GF-D8 (cell line): ENCODE data around the gene RNF157.

Experiments
- DNase-seq: peaks from one replicate; lab custom pipeline; 2025; lab: John Stamatoyannopoulos, UW

RNF157 gene

GRCh38 chr17:76156662-76156991 is 83.7 kb downstream of the RNF157 start:
- DNase-seq: no peak

DNA sequence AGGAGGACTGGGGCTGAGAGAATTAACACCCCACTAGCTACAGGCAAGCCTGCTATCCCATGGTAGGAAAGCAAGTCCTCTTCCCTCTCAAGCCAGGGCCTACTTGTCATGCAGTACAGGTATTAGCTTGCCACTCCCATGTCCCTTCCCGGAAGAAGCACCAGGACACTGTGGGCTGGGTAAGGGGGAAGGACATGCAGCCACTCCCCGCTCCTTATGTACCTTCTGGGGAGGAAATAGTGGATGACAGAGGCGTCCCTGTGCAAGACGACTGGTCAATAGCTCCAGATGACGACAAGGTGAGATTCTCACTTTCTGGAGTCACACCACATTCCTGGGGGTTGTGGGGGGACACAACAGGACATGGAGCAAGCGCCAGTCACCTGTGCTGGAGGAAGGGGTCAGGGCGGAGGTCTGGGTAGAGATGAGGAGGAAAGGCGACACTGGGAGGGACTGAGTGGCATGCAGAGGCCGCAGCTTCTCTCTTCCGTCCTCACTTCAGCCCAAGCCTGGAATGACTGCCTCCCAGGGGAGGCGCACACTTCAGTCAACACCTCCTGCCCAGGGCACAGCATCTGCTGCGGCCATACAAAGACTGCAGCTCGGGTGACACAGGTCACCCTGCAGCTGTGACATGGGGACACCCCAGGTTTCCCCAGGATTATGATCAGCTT is 84.2 kb downstream of the RNF157 start:
- DNase-seq: no peak

GRCh38 chr17:76154936-76155845 is 85.1 kb downstream of the RNF157 start:
- no peak for DNase-seq

DNA sequence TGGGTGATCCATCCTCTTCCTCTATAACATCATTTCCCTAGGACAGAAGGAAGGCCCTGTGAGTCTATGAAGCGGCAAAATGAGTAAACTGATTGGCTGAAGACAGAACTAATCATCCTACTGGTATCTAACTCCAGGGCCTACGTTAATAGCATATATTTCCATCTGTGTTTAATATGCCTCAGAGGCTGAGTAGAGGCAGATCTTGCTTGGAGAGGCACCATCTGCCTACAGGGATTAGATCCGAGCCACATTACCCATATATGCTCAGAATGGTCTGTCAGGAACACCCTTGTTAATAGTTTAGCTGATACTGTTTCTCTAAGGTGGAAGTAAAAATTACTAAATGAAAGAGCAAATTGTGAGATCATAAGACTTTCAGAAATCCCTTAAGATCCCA is 86.0 kb downstream of the RNF157 start:
- no peak for DNase-seq

DNA sequence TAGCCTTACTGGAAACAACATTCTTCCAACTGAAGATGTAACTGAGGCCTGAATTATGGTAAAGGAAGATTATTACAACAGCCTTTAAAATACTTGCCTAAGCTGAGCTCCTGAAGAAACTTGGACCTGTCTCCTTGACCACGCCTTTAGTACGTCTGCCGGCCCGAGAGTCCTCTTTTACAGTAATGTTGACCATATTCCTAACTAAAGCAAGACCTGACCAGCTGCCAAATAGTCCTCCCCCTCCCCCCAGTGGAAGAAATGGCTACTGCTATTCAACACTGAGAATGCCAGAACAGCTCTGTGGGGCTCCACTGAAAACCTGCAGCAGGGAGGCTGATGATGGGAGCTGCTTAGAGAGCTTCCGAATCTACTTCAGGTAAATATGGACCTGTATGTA is 86.7 kb downstream of the RNF157 start:
- DNase-seq: no peak

DNA sequence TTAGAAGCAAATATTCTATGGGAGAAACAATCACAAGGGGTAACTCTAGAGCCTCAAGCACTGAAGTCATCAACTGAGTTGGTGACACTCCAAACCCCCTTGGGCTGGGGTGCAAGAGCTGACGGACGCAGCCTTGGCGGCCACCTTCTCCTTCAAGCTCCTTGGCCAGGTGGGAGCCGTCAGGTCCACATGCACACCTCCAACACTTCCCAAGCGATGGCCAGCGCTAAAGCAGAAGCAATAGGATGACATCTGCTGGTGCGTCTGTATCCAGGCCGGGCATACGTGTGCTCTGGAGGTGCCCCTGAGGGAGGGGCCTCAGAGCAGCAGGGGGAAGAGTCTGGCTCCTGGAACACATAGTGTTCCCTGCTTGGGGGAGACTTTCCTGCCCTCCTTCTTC is 87.1 kb downstream of the RNF157 start:
- no peak for DNase-seq

GRCh38 chr17:76152591-76152990 is 87.7 kb downstream of the RNF157 start:
- DNase-seq: no peak

DNA sequence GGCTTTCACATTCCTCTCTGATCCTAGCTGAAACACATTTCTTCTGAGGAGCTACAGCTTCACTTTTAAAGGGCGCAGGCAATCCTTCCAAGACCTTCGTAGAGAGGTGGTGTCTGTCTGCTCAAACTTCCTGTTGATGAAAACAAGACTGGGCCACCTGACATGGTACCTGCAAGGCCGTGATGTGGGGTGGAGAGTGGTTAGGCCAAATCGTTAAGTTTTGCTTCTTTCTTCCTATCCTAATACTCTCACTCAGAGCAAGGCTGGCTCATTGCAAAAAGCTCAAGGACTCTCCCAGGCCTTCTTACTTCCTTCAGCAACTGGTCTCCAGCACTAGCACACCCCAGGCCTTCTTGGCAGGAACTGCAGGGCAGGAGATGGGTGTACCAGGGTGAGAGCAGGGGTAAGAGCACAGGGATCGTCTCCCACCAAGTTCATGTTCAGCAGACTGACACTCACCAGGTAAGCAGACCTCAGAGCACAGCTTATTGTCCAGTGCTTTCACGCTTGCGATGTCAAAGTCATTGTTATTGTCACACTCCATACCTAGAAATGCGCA is 88.3 kb downstream of the RNF157 start:
- DNase-seq: no peak

- DNase-seq: no peak
Measured at GRCh38 chr17:76150712-76151622, 89.3 kb downstream of the RNF157 start.

- no peak for DNase-seq
Measured at GRCh38 chr17:76149214-76149613, 91.1 kb downstream of the RNF157 start.

DNA sequence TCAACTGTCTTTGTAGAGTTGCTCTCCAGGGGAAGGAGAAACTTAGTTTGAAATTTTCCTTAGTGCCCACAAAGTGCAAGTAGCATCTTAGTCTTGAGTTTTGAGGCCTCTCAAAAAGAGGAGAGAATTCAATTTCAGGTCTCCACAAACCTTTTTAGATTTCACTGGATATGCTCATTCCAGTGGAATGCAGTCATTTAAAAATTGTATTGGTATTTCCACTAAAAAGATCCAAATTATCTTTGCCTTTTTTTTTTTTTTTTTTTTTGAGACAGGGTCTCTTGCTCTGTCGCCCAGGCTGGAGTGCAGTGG is 92.3 kb downstream of the RNF157 start:
- DNase-seq: no peak

DNA sequence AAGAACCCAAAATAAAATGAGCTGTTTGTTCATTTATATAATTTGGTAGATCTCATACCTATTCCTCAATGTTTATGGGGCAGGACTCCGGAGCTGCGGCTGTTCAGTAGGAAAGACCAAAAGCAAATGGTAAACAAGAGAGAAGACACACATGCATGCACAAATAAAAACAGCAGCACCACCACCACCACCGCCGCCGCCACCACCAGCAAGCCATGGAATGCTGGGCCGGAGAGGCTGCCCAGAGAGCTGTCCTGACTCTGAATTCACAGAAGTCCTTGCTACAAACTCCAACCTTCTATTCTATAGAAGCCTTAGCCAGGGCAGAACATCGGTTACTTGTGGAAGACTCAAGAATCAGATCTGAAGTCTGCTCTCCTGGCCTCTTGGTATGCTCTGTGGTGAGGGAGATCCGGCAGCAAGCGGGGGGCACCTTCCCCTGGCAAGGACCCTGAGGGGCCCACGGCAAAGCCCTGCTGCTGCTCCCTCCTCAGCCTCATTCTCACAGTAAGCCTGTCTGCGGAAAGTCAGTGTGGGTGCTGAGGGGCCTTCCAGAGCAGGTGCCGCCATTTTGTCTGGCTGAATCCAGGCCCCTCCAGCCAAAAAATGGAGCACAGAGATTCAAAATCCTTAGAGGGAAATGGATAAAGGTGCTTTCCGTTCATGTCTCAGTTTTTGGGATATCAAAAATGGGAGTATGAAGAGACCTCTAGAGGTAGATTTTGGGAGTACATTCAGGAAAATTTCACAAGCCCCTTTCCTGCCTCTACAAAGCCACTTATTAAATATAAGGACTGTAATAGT is 92.9 kb downstream of the RNF157 start:
- no peak for DNase-seq

DNA sequence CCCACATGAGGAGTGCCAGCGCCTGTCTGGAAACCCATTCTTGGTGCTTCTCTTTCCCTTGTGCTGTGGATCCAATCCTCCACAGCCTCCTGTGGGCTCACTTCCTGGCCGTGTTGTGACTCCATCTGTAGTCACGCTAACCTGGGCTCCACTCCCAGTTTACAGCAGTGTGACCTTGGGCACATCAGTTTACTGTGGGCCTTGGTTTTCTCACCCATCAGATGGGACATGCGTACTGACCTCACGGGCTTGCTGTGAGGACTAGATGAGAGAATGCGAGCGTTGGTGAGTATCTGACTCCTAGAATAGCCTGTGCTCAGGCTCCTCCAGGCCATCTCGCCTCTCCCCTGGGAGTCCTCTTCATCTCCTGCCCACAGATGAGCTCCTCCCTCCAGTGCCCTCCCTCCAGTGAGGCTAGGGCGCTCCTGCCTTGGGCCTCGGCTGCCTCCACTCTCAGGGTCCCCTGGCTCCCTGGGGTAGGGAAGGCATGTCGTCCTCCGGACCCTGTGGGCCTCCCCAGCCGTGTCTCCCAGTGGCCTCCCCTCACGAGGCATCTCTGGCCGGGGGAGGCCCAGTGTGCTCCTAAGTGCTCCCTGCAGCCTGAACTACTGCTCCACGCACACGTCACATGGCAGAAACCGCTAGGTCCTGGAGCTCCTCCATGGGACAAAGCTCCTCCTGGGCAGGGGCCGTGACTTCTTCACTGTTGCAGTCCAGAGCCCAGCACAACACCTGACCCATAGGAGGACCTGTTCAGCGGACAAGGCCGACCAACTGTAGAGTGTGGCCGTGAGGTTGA is 94.0 kb downstream of the RNF157 start:
- DNase-seq: no peak

- no peak for DNase-seq
Measured at GRCh38 chr17:76145231-76146052, 94.9 kb downstream of the RNF157 start.

- DNase-seq: no peak
Measured at GRCh38 chr17:76142585-76143041, 97.7 kb downstream of the RNF157 start.

- no peak for DNase-seq
Measured at GRCh38 chr17:76142039-76142584, 98.2 kb downstream of the RNF157 start.

GRCh38 chr17:76141212-76142038 is 98.9 kb downstream of the RNF157 start, which contains the start of gene FOXJ1:
Gene FOXJ1, minus strand, starts transcription at chr17:76141245. Its CDS starts 850 bp downstream, at chr17:76140395.
- peak; percentile 50 for DNase-seq

GRCh38 chr17:76140661-76141211 is 99.6 kb downstream of the RNF157 start:
- DNase-seq: no peak
